Endothelial cell of umbilical vein (primary cell): ENCODE results near the gene LARGE1. TPM values are rescaled to one million over a fixed set of nuclear protein-coding genes. Genes with fewer than 3 reads are reported as not detected.
A peak's percentile ranks its signal among the peaks of the same experiment; 100 is the strongest.

Source experiments
- BruUV-seq: library from RNA; stranded (reverse); fragments of 400-500 nt; replicated peaks from 2 replicates; lab custom pipeline; 2021; lab: Mats Ljungman, UMichigan
- CTCF ChIA-PET: fragments of 300-600, 350-600 bp; sonication (Branson Sonifier 250); formaldehyde crosslinking; loops from one replicate; lab custom pipeline; 2021; ENCODE audit warnings: antibody characterized with exemption, inconsistent platforms; lab: Charles Lee
- POLR2A ChIA-PET: fragments of 300-600, 350-600 bp; sonication (Branson Sonifier 250); formaldehyde crosslinking; loops from one replicate; lab custom pipeline; 2021; ENCODE audit warnings: antibody characterized with exemption, inconsistent platforms; lab: Charles Lee
- DNase-seq: peaks from one replicate; pipeline ENCODE4 v3.0.0-alpha.2; 2011; ENCODE audit warnings: low read depth, low spot score
- FAIRE-seq: peaks from 2 replicates; lab custom pipeline; 2011; peaks lifted over from hg19 to GRCh38; lab: Jason Lieb, UNC
- H2AFZ ChIP-seq: 2 replicates; pipeline ENCODE4 v1.6.0; 2012; ENCODE audit warnings: low read depth, low read length, control low read depth, inconsistent platforms
- H3K27ac ChIP-seq: 2 replicates; pipeline ENCODE4 v1.5.1; 2011; ENCODE audit warnings: low read depth, mild to moderate bottlenecking, control low read depth, low read length, moderate library complexity; ENCODE audit not compliant: insufficient read depth
- H3K27me3 ChIP-seq, 2 experiments: 2 replicates each; pipeline versions ENCODE4 v1.6.0 to v1.6.1; 2011; ENCODE audit warnings: low read length in 2 of 2, mixed read lengths in 1 of 2; ENCODE audit not compliant: control insufficient read depth in 2 of 2, insufficient read depth in 2 of 2
- H3K36me3 ChIP-seq, 2 experiments: 2 replicates in 1 of 2; 3 replicates in 1 of 2; pipeline ENCODE4 v1.5.1; 2011; ENCODE audit warnings: low read length in 2 of 2, mild to moderate bottlenecking in 1 of 2, moderate library complexity in 1 of 2; ENCODE audit not compliant: control insufficient read depth in 2 of 2, insufficient read depth in 2 of 2; ENCODE audit errors: extremely low read depth in 1 of 2
- H3K4me1 ChIP-seq: 3 replicates; pipeline ENCODE4 v1.5.1; 2011; ENCODE audit warnings: mild to moderate bottlenecking, low read length; ENCODE audit not compliant: control insufficient read depth, insufficient read depth; ENCODE audit errors: extremely low read depth
- H3K4me2 ChIP-seq: 2 replicates; pipeline ENCODE4 v1.6.1; 2011; ENCODE audit warnings: low read length, control low read depth, mixed read lengths; ENCODE audit not compliant: insufficient read depth
- H3K4me3 ChIP-seq, 3 experiments: fragments of 200-600 bp in 1 of 3; sonication (generic), shearing (Covaris generic) in 1 of 3; replicated peaks in 1 of 3; 2 replicates each; pipeline ENCODE4 v1.5.1; 2011 to 2016; ENCODE audit warnings: control low read depth in 3 of 3, low read length in 3 of 3, mild to moderate bottlenecking in 2 of 3, inconsistent platforms in 1 of 3, low read depth in 1 of 3, moderate library complexity in 1 of 3; ENCODE audit not compliant: insufficient read depth in 1 of 3
- H3K79me2 ChIP-seq: 2 replicates; pipeline ENCODE4 v1.6.0; 2012; ENCODE audit warnings: low read length, inconsistent platforms; ENCODE audit not compliant: control insufficient read depth, insufficient read depth
- H3K9ac ChIP-seq: replicated peaks from 2 replicates; pipeline ENCODE3; 2011; ENCODE audit warnings: low read length, control low read depth; ENCODE audit not compliant: insufficient read depth; ENCODE audit errors: extremely low read depth
- H3K9me1 ChIP-seq: replicated peaks from 3 replicates; pipeline ENCODE4 v1.6.0; 2011; ENCODE audit warnings: mild to moderate bottlenecking, low read length; ENCODE audit not compliant: control insufficient read depth, insufficient read depth; ENCODE audit errors: extremely low read depth
- H3K9me3 ChIP-seq: replicated peaks from 2 replicates; pipeline ENCODE4 v1.5.1; 2012; ENCODE audit warnings: low read length, inconsistent platforms; ENCODE audit not compliant: control insufficient read depth, insufficient read depth
- H4K20me1 ChIP-seq: replicated peaks from 2 replicates; pipeline ENCODE3; 2011; ENCODE audit warnings: mild to moderate bottlenecking, low read length; ENCODE audit not compliant: control insufficient read depth, insufficient read depth; ENCODE audit errors: extremely low read depth
- CTCF ChIP-seq, 2 donors: IDR thresholded peaks; 1 replicate in 1 of 2; 2 replicates in 1 of 2; pipeline ENCODE4 v1.5.1; 2011; ENCODE audit warnings: low read length in 2 of 2, mild to moderate bottlenecking in 2 of 2, moderate library complexity in 2 of 2, control low read depth in 1 of 2, inconsistent platforms in 1 of 2, low read depth in 1 of 2; ENCODE audit not compliant: insufficient read depth in 1 of 2; ENCODE audit errors: extremely low read depth in 1 of 2
- EZH2 ChIP-seq: IDR thresholded peaks from 2 replicates; pipeline ENCODE4 v1.6.1; 2012; ENCODE audit warnings: borderline replicate concordance, low read depth, mild to moderate bottlenecking, moderate library complexity, low read length, inconsistent platforms; ENCODE audit not compliant: severe bottlenecking
- FOS ChIP-seq: IDR thresholded peaks from 2 replicates; pipeline ENCODE4 v1.6.1; 2011; ENCODE audit warnings: mild to moderate bottlenecking, low read length, moderate library complexity, borderline replicate concordance; ENCODE audit not compliant: insufficient read depth
- GATA2 ChIP-seq: IDR thresholded peaks from 2 replicates; pipeline ENCODE4 v1.7.0; 2011; ENCODE audit warnings: low read depth, mild to moderate bottlenecking, moderate library complexity, mixed read lengths, low read length; ENCODE audit not compliant: insufficient read length, insufficient read depth
- JUN ChIP-seq: IDR thresholded peaks from 2 replicates; pipeline ENCODE4 v1.6.1; 2011; ENCODE audit warnings: borderline replicate concordance, low read depth; ENCODE audit not compliant: insufficient read length, insufficient read depth
- MAX ChIP-seq: IDR thresholded peaks from 2 replicates; pipeline ENCODE4 v1.6.1; 2011; ENCODE audit not compliant: insufficient read depth, insufficient read length
- MYC ChIP-seq: IDR thresholded peaks from one replicate; pipeline ENCODE4 v1.6.1; 2011; ENCODE audit warnings: mild to moderate bottlenecking, low read depth, low read length
- POLR2A ChIP-seq: IDR thresholded peaks from 2 replicates; pipeline ENCODE4 v1.6.1; 2012; ENCODE audit warnings: low read depth, mild to moderate bottlenecking, control low read depth, low read length
- POLR2AphosphoS5 ChIP-seq: IDR thresholded peaks from 2 replicates; pipeline ENCODE4 v1.6.1; 2012; ENCODE audit warnings: low read depth, mild to moderate bottlenecking, control low read depth, low read length, moderate library complexity; ENCODE audit not compliant: insufficient read depth
- dilution Hi-C: fragments of 300-500 bp; cut with MboI; formaldehyde crosslinking; loops from one replicate; pipeline ENCODE4 v1.15.0; 2019; ENCODE audit warnings: low sequenced_read_pairs; ENCODE audit not compliant: extremely low pct_ligation_motif_present
- intact Hi-C: fragments of 100-400 bp; cut with micrococcal nuclease; formaldehyde crosslinking; loops from one replicate; pipeline ENCODE4 v1.10.0; 2022
- polyA plus RNA-seq, 4 experiments: library from polyadenylated mRNA; depleted of rRNA in 3 of 4; stranded (reverse) in 3 of 4; unstranded in 1 of 4; fragments of >200 nt; gene quantifications; 2 replicates each; pipeline versions ENCODE4 v1.2.1 to v1.2.3, GENCODE V29; 2011 to 2012; ENCODE audit warnings: missing spikeins in 1 of 4
- total RNA-seq: library from RNA; stranded (reverse); gene quantifications from 2 replicates; pipeline ENCODE4 v1.2.3, GENCODE V29; 2021

Gene LARGE1
- total and polyA plus RNA-seq, 2 donors (not counting 3 experiments of a cell fraction or from before 2014, with no cell fraction given) = 0.95 to 4.4 TPM

GRCh38 chr22:33803371-33804282, 116.6 kb downstream of the LARGE1 start:
- H3K4me1 ChIP-seq = no peaks in the 10 kb centered on the region
- POLR2A ChIA-PET = no interaction called here
- no peak overlapping the region for H3K27ac ChIP-seq
- CTCF ChIA-PET = no interaction called here
- dilution Hi-C loops = no loop called here
- no peak overlapping the region for H3K4me3 ChIP-seq
- H3K9me3 ChIP-seq = peaks cover 2% of the 10 kb centered on the region
- TF ChIP-seq JUN (peak; percentile 7), GATA2 (no peak)
- BruUV-seq = no TSS peak
- H3K4me2 ChIP-seq = no peak overlapping the region
- no peaks in the 10 kb centered on the region for H3K36me3 ChIP-seq
- H3K9me1 ChIP-seq = no peaks in the 10 kb centered on the region
- DNase-seq = no peak
- H3K9ac ChIP-seq = no peak overlapping the region
- no peak overlapping the region for H2AFZ ChIP-seq
- no peak for FAIRE-seq
- no peaks in the 10 kb centered on the region for H3K27me3 ChIP-seq
- intact Hi-C loops = no loop called here
- H4K20me1 ChIP-seq = no peaks in the 10 kb centered on the region
- H3K79me2 ChIP-seq = no peaks in the 10 kb centered on the region

GRCh38 chr22:33798401-33798800, 121.9 kb downstream of the LARGE1 start:
- FAIRE-seq = no peak
- intact Hi-C loops = no loop called here

More at GRCh38 chr22:33798401-33798800, 121.9 kb downstream of the LARGE1 start:
- no peak for DNase-seq
- no TSS peak for BruUV-seq
- no peaks in the 10 kb centered on the region for H3K27me3 ChIP-seq
- H4K20me1 ChIP-seq = no peaks in the 10 kb centered on the region
- H3K27ac ChIP-seq = no peak overlapping the region
- H3K4me2 ChIP-seq = no peak overlapping the region
- no peaks in the 10 kb centered on the region for H3K4me1 ChIP-seq
- H3K9me3 ChIP-seq = peaks cover 3% of the 10 kb centered on the region
- H3K36me3 ChIP-seq = no peaks in the 10 kb centered on the region
- H3K79me2 ChIP-seq = no peaks in the 10 kb centered on the region
- no peak overlapping the region for H3K9ac ChIP-seq
- H2AFZ ChIP-seq = no peak overlapping the region
- TF ChIP-seq MYC (no peak), MAX (no peak), POLR2A (no peak), GATA2 (no peak), EZH2 (no peak), JUN (no peak), FOS (no peak), CTCF (IDR thresholded peaks at IDR 0.05; ENCODE audit: extremely low read depth in 1 of 2, insufficient read depth in 1 of 2, low read depth in 1 of 2, low read length in 2 of 2) (no peak), POLR2AphosphoS5 (no peak)
- dilution Hi-C loops = no loop called here
- ChIA-PET POLR2A (no interaction called here), CTCF (no interaction called here)
- H3K9me1 ChIP-seq = no peaks in the 10 kb centered on the region
- H3K4me3 ChIP-seq = no peak overlapping the region
